ENCODE measurements around the gene PPP1R3E. TPM values are rescaled to one million over a fixed set of nuclear protein-coding genes. Genes with fewer than 3 reads are reported as not detected.

PPP1R3E gene
- polyA plus RNA-seq, 1 donor from 2014 or later = 17.2 TPM

GRCh38 chr14:23284654-23285529, 17.8 kb downstream of the PPP1R3E start:
- Histone ChIP-seq H3K36me3 (ENCODE audit: insufficient read depth, low read length) (no peaks in the 10 kb centered on the region), H3K79me2 (replicated peaks; ENCODE audit: insufficient read depth, low read length) (peaks cover 9% of the 10 kb centered on the region), H3K4me3 (ENCODE audit: low read length) (peak overlapping the region; percentile 94), H3F3A (ENCODE audit: insufficient read depth, low read length, poor library complexity, severe bottlenecking) (no peaks in the 10 kb centered on the region), H2AFZ (ENCODE audit: low read depth, low read length) (peak overlapping the region; percentile 75), H3K9ac (ENCODE audit: low read length) (peak overlapping the region; percentile 80), H3K27me3 (ENCODE audit: insufficient read depth, low read depth, low read length) (no peaks in the 10 kb centered on the region), H3K9me3 (ENCODE audit: low read length) (no peaks in the 10 kb centered on the region), H4K20me1 (ENCODE audit: insufficient read depth) (no peaks in the 10 kb centered on the region), H3K4me2 (ENCODE audit: low read length) (peak overlapping the region; percentile 84), H3K9me2 (ENCODE audit: insufficient read depth, low read length) (no peaks in the 10 kb centered on the region), H3K27ac (ENCODE audit: low read length) (no peak overlapping the region)
- no peak for TF ChIP-seq CTCF (IDR thresholded peaks at IDR 0.05; ENCODE audit: poor library complexity, severe bottlenecking)
- no peak for TF ChIP-seq MXI1 (conservative IDR thresholded peaks at IDR 0.05; ENCODE audit: poor library complexity, severe bottlenecking)
- no peak for TF ChIP-seq REST (IDR thresholded peaks at IDR 0.05; ENCODE audit: borderline replicate concordance)
- no peak for TF ChIP-seq TAF1 (IDR thresholded peaks at IDR 0.05; ENCODE audit: low read depth)
- no peak for TF ChIP-seq EZH2 (IDR thresholded peaks at IDR 0.05; ENCODE audit: borderline replicate concordance, insufficient read depth, low read length, poor library complexity, severe bottlenecking)
- no peak for TF ChIP-seq POLR2AphosphoS5 (IDR thresholded peaks at IDR 0.05)
- no peak for TF ChIP-seq EP300 (conservative IDR thresholded peaks at IDR 0.05; ENCODE audit: poor library complexity, severe bottlenecking)
- no peak for TF ChIP-seq SMC3 (conservative IDR thresholded peaks at IDR 0.05; ENCODE audit: poor library complexity)
- TF ChIP-seq RAD21 (conservative IDR thresholded peaks at IDR 0.05) = no peak

GRCh38 chr14:23281247-23281646, 21.4 kb downstream of the PPP1R3E start:
- Histone ChIP-seq H3K27ac (ENCODE audit: low read length) (no peak overlapping the region), H3K9me3 (ENCODE audit: low read length) (no peaks in the 10 kb centered on the region)

More at GRCh38 chr14:23281247-23281646, 21.4 kb downstream of the PPP1R3E start:
- H3K9ac ChIP-seq (ENCODE audit: low read length) = no peak overlapping the region
- H2AFZ ChIP-seq (ENCODE audit: low read depth, low read length) = no peak overlapping the region
- no peaks in the 10 kb centered on the region for H3K27me3 ChIP-seq (ENCODE audit: insufficient read depth, low read depth, low read length)
- no peaks in the 10 kb centered on the region for H3F3A ChIP-seq (ENCODE audit: insufficient read depth, low read length, poor library complexity, severe bottlenecking)
- H3K79me2 ChIP-seq (replicated peaks; ENCODE audit: insufficient read depth, low read length) = peaks cover 9% of the 10 kb centered on the region
- no peak overlapping the region for H3K4me3 ChIP-seq (ENCODE audit: low read length)
- no peak overlapping the region for H3K4me2 ChIP-seq (ENCODE audit: low read length)
- no peaks in the 10 kb centered on the region for H4K20me1 ChIP-seq (ENCODE audit: insufficient read depth)
- H3K36me3 ChIP-seq (ENCODE audit: insufficient read depth, low read length) = peaks cover 4% of the 10 kb centered on the region
- H3K9me2 ChIP-seq (ENCODE audit: insufficient read depth, low read length) = no peaks in the 10 kb centered on the region
- TF ChIP-seq RAD21 (conservative IDR thresholded peaks at IDR 0.05) = no peak
- no peak for TF ChIP-seq EZH2 (IDR thresholded peaks at IDR 0.05; ENCODE audit: borderline replicate concordance, insufficient read depth, low read length, poor library complexity, severe bottlenecking)
- TF ChIP-seq POLR2AphosphoS5 (IDR thresholded peaks at IDR 0.05) = no peak
- TF ChIP-seq CTCF (IDR thresholded peaks at IDR 0.05; ENCODE audit: poor library complexity, severe bottlenecking) = no peak
- TF ChIP-seq SMC3 (conservative IDR thresholded peaks at IDR 0.05; ENCODE audit: poor library complexity) = no peak
- TF ChIP-seq MXI1 (conservative IDR thresholded peaks at IDR 0.05; ENCODE audit: poor library complexity, severe bottlenecking) = no peak
- no peak for TF ChIP-seq TAF1 (IDR thresholded peaks at IDR 0.05; ENCODE audit: low read depth)
- no peak for TF ChIP-seq REST (IDR thresholded peaks at IDR 0.05; ENCODE audit: borderline replicate concordance)
- no peak for TF ChIP-seq EP300 (conservative IDR thresholded peaks at IDR 0.05; ENCODE audit: poor library complexity, severe bottlenecking)

Data from neural cell (in vitro differentiated cells).